Suprapubic skin (tissue), 4 donors: ENCODE data around the gene IMMP2L.

ENCODE experiments used
- CTCF ChIP-seq, 2 donors: fragments of 200-600 bp in 1 of 2; fragments of 450-650 bp in 1 of 2; sonication (generic) in 1 of 2; IDR thresholded peaks; one replicate each; pipeline ENCODE4 v1.5.1; 2016 to 2019; ENCODE audit warnings: antibody characterized with exemption in 2 of 2, mild to moderate bottlenecking in 1 of 2, moderate library complexity in 1 of 2
- POLR2A ChIP-seq, 2 donors: fragments of 450-650 bp; IDR thresholded peaks; one replicate each; pipeline ENCODE4 v1.6.1; 2017; ENCODE audit warnings: antibody characterized with exemption in 2 of 2, mild to moderate bottlenecking in 2 of 2, moderate library complexity in 2 of 2
- POLR2AphosphoS5 ChIP-seq, 3 donors: sonication (generic); formaldehyde crosslinking; IDR thresholded peaks; one replicate each; pipeline ENCODE4 v1.6.1; 2017; ENCODE audit warnings: antibody characterized with exemption in 3 of 3

GRCh38 chr7:111381590-111381989 lies 180.7 kb downstream of the IMMP2L start:
- no peak for TF ChIP-seq POLR2A (IDR thresholded peaks at IDR 0.05)
- TF ChIP-seq CTCF (IDR thresholded peaks at IDR 0.05), result no peak
- no peak for TF ChIP-seq POLR2AphosphoS5 (IDR thresholded peaks at IDR 0.05)
